Stimulated activated effector memory CD8-positive, alpha-beta T cell treated with anti-CD3 and anti-CD28 coated beads, Interleukin-12 subunit alpha, Interleukin-12 subunit beta, amount 100 ng/mL, for 72 hours (primary cell): Measurements from ENCODE around the gene BIN2.
"Not testable (repeated sequence)": the region's sequence is repeated elsewhere in the genome, so short reads cannot be mapped to it uniquely, and the experiment has no call there.

Experiments used
- ATAC-seq: fragments of 150-1000 bp; cut with Tn5 transposase; 2 replicates; pipeline ENCODE4 v1.10.0; 2021
- DNase-seq, 2 donors: peaks; one replicate each; pipeline ENCODE4 v3.0.0; 2021 to 2022; ENCODE audit warnings: low spot score in 2 of 2
- H3K27ac Mint-ChIP-seq: one replicate; pipeline ENCODE4 v1.8.0; 2022; ENCODE audit warnings: mild to moderate bottlenecking, mixed read lengths
- H3K36me3 Mint-ChIP-seq: one replicate; pipeline ENCODE4 v1.8.0; 2022; ENCODE audit warnings: mild to moderate bottlenecking, mixed read lengths
- H3K4me1 Mint-ChIP-seq: one replicate; pipeline ENCODE4 v1.8.0; 2022; ENCODE audit warnings: mixed read lengths
- H3K4me3 Mint-ChIP-seq: one replicate; pipeline ENCODE4 v1.8.0; 2022; ENCODE audit warnings: mild to moderate bottlenecking, mixed read lengths
- H3K9me3 Mint-ChIP-seq: one replicate; pipeline ENCODE4 v1.8.0; 2022; ENCODE audit warnings: mixed read lengths

Gene BIN2

DNA sequence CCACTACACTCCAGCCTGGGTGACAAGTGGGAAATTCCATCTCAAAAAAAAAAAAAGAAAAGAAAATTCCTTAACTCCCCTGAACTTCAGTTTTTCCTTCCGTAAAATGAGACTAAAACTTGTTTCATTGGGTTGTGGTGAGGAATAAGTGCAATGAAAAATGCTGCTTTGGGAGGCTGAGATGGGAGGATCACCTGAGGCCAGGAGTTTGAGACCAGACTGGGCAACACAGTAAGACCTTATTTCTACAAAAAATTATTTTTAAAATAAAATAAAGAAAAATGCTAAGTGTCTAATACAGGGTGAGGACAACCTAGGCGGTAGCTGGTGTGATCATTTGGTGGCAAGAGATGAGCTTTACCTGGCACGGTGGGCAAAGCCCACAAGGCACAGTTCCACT is 60.6 kb downstream of the BIN2 start:
- H3K9me3 Mint-ChIP-seq = no peaks in the 10 kb centered on the region
- DNase-seq (no peak), ATAC-seq (no peak)
- no peaks in the 10 kb centered on the region for H3K36me3 Mint-ChIP-seq
- H3K27ac Mint-ChIP-seq = no peak overlapping the region
- peaks cover 22% of the 10 kb centered on the region for H3K4me1 Mint-ChIP-seq
- no peak overlapping the region for H3K4me3 Mint-ChIP-seq

DNA sequence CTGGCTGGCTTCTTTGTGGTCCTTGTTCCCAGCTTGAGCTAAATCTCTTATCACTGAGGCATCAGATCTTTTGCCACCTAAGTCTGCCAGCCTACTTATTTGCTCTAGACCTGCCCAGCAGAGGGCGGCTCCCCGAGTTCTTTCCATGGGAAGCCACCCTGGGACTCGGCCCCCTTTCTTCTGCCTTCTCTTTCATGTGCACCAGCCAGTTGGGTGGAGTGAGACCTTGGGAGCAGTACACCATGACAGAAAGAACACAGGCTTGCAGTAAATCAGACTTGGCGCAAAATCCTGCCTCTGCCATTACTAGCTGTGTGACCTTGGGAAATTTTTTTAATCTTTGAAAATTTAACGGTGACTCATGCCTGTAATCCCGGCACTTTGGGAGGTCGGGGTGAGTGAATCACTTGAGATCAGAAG is 61.2 kb downstream of the BIN2 start:
- Mint-ChIP-seq H3K4me3 (no peak overlapping the region), H3K9me3 (no peaks in the 10 kb centered on the region), H3K4me1 (peaks cover 22% of the 10 kb centered on the region), H3K27ac (no peak overlapping the region), H3K36me3 (no peaks in the 10 kb centered on the region)
- peak; percentile 56 for ATAC-seq
- DNase-seq = no peak

DNA sequence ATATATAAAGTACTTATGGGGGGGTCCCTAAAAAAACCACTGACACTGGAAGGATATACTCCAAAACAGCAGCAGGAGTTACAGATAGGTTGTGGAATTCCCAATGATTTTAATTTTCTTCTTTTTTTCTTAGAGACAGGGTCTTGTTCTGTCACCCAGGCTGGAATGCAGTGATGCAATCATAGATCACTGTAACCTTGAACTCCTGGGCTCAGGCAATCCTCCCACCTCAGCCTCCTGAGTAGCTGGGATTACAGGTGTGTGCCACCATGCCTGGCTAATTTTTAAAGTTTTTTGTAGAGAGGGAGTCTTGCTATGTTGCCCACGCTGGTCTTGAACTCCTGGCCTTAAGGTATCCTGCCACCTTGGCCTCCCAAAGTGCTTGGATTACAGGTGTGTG is 64.4 kb downstream of the BIN2 start:
- not testable (repeated sequence) for H3K27ac Mint-ChIP-seq, ATAC-seq, H3K9me3 Mint-ChIP-seq, DNase-seq, H3K36me3 Mint-ChIP-seq, H3K4me3 Mint-ChIP-seq
- peaks cover 15% of the 10 kb centered on the region for H3K4me1 Mint-ChIP-seq

DNA sequence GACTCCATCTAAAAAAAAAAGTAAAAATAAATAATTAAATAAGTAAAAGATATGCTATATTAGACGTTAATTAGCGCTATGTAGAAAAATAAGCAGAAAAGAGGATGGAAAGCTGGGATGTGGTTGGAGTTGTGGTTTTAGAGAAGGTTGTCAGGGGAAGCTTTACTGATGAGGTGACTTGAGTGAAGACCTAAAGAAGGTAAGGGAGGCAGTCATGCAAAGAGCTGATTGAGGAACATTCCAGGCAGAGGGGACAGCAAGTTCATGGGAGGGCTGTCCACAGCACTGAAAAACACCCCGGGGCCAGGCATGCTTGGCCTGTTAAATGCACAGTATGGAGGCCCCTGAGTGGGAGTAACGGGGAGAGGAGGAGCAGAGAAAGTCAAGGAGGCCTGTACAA is 69.4 kb downstream of the BIN2 start:
- H3K9me3 Mint-ChIP-seq = no peaks in the 10 kb centered on the region
- no peak for ATAC-seq
- no peak overlapping the region for H3K27ac Mint-ChIP-seq
- H3K4me3 Mint-ChIP-seq = no peak overlapping the region
- DNase-seq = no peak
- H3K4me1 Mint-ChIP-seq = peaks cover 5% of the 10 kb centered on the region
- no peaks in the 10 kb centered on the region for H3K36me3 Mint-ChIP-seq

DNA sequence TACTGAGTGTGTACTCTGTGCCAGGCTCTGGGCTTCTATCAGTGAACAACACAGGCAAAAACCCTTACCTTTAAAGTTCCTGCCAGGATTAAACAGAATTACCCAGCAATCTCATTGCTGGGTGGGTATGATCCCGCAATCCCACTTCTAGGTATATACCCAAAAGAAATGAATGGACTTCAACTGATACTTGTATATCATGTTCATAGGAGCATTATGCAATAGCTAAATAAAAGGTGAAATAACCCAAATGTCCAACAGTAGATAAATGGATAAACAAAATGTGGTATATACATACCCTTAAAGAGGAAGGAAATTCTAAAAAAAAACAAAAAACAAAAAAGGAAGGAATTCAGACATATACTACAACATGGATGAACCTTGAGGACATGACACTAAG is 70.7 kb downstream of the BIN2 start:
- H3K4me1 Mint-ChIP-seq = peaks cover 9% of the 10 kb centered on the region
- no peak overlapping the region for H3K4me3 Mint-ChIP-seq
- DNase-seq = no peak
- no peak overlapping the region for H3K27ac Mint-ChIP-seq
- ATAC-seq = no peak
- H3K9me3 Mint-ChIP-seq = no peaks in the 10 kb centered on the region
- H3K36me3 Mint-ChIP-seq = no peaks in the 10 kb centered on the region

DNA sequence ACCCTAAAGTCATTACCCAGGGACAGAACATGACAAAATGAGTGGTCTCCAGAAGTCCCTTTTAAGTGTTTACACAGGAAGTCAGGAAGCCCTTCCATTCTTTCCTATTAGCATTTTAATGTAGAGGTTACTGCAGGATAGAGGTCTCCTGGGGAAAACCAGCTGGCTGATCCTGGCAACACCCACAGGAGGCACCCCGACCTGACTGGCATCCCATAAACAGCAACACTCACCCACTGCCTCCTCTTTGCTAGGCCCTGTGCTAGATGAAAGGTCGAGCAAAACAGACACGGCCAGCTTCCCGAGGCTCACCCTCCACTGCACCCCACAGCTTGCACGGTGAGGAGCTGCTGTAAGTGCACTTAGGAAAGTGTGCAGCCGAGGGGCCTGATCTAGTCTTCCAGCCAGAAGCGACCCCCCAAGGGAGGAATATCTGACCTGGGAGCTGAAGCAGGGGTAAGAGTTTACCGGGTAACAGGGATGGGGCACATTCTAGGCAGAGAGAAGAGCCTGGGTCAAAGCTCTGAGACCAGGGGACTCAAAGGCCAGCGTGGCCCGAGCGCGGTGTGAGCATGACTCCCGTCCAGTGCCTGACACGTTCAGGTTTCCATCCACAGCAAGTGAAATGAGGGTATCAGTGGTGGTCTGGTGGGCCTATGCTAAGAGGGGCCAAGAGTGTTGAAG is 76.3 kb downstream of the BIN2 start:
- Mint-ChIP-seq H3K36me3 (peaks cover 39% of the 10 kb centered on the region), H3K27ac (peak overlapping the region; percentile 85), H3K9me3 (no peaks in the 10 kb centered on the region), H3K4me3 (no peak overlapping the region), H3K4me1 (peaks cover 40% of the 10 kb centered on the region)
- ATAC-seq = no peak
- no peak for DNase-seq

DNA sequence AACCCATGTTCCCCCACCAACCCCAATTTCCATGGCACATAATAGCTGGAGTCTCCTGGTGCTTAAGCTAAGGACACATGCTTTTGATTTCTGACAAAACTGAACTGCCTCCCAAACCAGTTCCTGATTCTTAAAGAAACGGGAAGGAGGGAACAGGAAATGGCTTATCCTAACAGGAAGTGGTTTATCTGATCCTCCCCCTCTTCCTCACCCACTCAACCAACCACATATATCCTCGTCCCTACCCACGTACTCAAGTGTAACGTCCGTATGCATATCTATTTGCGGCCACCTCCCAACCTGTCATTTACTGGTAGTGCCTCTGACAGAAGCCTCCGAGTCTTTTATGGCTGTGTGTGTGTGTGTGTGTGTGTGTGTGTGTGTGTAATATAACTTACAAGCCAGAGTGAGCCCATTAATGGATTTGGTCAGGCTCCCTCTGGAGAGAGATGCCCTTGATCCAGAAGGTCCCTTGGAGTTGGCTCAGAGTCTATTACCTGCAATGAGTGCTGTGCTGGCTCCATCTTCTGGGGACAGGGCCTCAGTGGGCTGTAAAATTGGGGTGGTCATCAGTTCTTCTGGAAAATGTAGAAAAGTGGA is 77.6 kb downstream of the BIN2 start:
- H3K9me3 Mint-ChIP-seq = no peaks in the 10 kb centered on the region
- H3K4me1 Mint-ChIP-seq = peaks cover 48% of the 10 kb centered on the region
- ATAC-seq = peak; percentile 75
- H3K36me3 Mint-ChIP-seq = peaks cover 52% of the 10 kb centered on the region
- H3K4me3 Mint-ChIP-seq = peak overlapping the region; percentile 18
- peak overlapping the region; percentile 85 for H3K27ac Mint-ChIP-seq
- peak in 1 of 2 donors; percentile 63 for DNase-seq

DNA sequence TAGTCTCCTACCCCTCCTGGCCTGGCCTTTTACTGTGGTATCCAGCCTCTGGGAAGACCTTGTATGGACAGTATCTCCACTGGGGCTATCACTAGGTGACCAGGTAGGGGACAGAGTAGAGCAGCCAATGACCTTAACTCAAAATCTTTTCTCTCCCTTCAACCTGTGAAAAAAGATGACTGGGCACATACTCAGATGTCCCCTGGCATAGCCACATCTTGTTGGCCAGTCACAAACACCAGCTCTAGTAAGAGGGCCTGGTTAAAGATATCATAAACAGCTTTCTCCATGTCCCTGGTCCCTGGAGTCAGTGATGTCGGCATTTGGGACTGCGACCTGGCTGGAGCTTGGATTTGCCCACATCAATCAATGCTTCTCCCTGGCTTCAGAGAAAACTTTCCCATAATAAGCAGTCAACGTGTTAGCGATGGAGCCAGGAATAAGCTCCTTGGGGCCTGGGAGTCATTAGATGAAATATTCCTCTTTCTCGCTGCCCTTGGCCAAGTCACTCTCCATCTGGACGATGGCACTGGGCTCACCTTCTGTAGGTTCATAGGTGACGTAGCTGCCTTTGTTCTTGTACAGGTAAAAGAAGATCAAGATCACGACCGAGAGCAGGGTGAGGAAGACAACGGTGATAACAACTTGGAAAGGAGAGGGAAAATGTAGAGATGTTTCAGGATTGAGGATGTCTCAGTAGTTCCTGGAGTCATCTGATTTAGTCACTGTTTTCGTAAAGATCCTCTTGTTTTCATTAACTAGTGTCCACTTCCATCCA is 78.3 kb downstream of the BIN2 start:
- DNase-seq = no peak
- H3K4me3 Mint-ChIP-seq = peak overlapping the region; percentile 18
- ATAC-seq = peak; percentile 43
- H3K36me3 Mint-ChIP-seq = peaks cover 59% of the 10 kb centered on the region
- peaks cover 55% of the 10 kb centered on the region for H3K4me1 Mint-ChIP-seq
- H3K27ac Mint-ChIP-seq = peak overlapping the region; percentile 85
- H3K9me3 Mint-ChIP-seq = no peaks in the 10 kb centered on the region

DNA sequence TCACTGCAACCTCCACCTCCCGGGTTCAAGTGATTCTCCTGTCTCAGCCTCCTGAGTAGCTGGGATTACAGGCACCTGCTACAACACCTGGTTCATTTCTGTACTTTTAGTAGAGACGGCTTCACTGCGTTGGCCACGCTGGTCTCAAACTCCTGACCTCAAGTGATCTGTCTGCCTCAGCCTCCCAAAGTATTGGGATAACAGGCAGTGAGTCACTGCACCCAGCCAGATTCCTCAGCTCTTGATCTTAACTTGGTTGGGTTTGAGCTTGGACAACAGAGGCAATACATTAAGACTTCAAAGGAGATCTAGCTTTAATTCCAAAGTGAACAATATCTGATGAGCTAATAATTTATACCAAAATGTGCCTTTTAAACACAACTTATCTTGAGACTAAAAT is 79.7 kb downstream of the BIN2 start:
- ATAC-seq = no peak
- Mint-ChIP-seq H3K4me3 (no peak overlapping the region), H3K36me3 (peaks cover 73% of the 10 kb centered on the region), H3K9me3 (no peaks in the 10 kb centered on the region), H3K4me1 (peaks cover 66% of the 10 kb centered on the region), H3K27ac (peak overlapping the region; percentile 85)
- no peak for DNase-seq

DNA sequence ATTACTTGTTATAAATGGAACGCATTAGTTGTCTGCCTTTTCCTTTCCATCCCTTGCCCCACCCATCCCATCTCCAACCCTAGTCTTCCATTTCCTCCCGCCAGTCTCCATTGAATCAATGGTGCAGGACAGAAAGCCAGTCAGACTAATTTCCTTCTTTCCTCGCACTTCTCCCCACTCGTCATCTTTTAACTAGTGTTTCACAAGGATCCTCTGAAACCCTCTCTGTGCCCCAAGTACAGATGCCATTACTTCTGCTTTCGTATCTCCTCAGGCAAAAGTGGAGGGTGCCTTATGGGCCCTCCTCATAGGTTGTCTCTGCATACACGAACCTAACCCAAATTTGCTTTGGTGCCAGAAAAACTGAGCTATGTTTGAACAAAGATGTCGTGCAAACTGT is 81.1 kb downstream of the BIN2 start:
- Mint-ChIP-seq H3K9me3 (no peaks in the 10 kb centered on the region), H3K4me1 (peaks cover 64% of the 10 kb centered on the region), H3K27ac (peak overlapping the region; percentile 63), H3K36me3 (peaks cover 82% of the 10 kb centered on the region), H3K4me3 (no peak overlapping the region)
- DNase-seq (no peak), ATAC-seq (no peak)

DNA sequence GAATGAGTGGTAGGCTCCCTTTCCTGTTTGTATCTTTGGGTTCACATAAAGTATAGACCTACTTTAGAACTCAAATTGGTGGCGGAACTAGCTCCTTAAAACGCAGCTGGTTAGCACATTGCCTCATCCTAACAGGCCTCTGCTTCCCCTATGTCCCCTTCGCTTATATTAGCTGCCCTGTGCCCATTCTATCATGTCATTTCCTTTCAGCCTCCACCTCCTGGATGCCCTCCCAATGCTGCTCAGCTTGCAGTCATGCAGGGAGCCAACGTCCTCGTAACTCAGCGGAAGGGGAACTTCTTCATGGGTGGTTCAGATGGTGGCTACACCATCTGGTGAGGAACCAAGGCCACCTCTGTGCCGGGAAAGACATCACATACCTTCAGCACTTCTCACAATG is 81.9 kb downstream of the BIN2 start:
- Mint-ChIP-seq H3K4me3 (no peak overlapping the region), H3K9me3 (no peaks in the 10 kb centered on the region), H3K36me3 (peaks cover 82% of the 10 kb centered on the region), H3K27ac (peak overlapping the region; percentile 13), H3K4me1 (peaks cover 60% of the 10 kb centered on the region)
- DNase-seq (no peak), ATAC-seq (no peak)

DNA sequence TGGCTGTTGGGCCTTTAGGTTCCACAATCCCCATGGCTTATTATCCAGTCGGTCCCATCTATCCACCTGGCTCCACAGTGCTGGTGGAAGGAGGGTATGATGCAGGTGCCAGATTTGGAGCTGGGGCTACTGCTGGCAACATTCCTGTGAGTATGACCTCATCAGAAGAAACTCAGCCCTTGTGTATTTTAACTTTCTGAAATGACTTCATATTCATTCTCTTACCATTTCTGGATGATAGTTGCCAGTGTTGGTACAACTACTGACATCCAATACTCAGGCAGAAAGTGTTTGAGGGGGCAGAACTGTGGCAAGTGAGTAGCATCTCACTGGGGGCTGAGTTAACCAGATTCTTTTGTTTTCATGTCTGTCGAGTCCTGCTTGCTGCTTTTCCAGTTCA is 83.0 kb downstream of the BIN2 start:
- Mint-ChIP-seq H3K4me3 (peak overlapping the region; percentile 92), H3K27ac (peak overlapping the region; percentile 100), H3K36me3 (peaks cover 76% of the 10 kb centered on the region), H3K4me1 (peaks cover 48% of the 10 kb centered on the region), H3K9me3 (no peaks in the 10 kb centered on the region)
- no peak for ATAC-seq
- DNase-seq = no peak

DNA sequence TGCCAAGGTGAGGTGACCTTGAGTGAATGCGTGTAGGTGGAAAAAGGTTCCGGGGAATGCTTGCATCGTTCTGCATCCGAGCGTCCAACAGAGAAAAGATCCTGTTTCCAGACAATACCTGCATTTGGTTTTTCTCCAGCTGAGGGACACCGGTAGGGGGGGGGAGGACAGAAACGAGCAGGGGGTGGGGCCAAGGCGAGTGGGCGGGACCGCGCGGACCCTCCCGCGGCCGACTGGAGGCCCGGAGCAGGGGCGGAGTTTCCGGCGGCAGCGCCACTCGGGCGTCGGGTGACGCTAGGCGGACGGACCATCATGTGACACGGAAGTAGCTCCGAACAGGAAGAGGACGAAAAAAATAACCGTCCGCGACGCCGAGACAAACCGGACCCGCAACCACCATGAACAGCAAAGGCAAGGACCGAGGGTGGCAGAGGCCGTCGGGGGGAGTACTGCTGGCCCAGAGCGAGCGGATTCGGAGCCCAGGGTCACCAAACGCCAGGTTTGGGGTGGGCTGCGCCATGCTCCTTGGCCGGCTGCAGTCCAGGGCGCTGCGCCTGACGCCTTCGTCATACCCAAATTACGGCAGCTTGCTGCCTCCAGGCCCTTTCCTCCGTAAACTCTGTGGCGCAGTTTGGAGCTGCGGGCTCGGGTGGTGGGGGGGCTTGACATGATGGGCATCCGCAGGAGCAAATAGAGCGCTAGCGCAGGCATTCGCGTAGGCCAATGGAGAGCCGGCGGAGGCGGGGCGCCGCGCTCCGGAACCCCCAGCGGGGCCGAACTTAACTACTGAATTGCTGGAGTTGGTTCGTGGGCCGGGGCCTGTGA is 85.3 kb downstream of the BIN2 start, which contains the start of gene DAZAP2:
Gene DAZAP2, plus strand, starts transcription at position 317 of the 825 bp plus-strand sequence. Its CDS starts 82 bp downstream, at position 399.
- Mint-ChIP-seq H3K4me3 (peak within 1 kb of the TSS; percentile 92), H3K4me1 (peaks cover 41% of the 10 kb centered on the region), H3K9me3 (no peaks in the 10 kb centered on the region), H3K36me3 (peaks cover 54% of the 10 kb centered on the region), H3K27ac (peak within 1 kb of the TSS; percentile 100)
- DNase-seq (peak; percentile 85 to 96), ATAC-seq (peak; percentile 96)

DNA sequence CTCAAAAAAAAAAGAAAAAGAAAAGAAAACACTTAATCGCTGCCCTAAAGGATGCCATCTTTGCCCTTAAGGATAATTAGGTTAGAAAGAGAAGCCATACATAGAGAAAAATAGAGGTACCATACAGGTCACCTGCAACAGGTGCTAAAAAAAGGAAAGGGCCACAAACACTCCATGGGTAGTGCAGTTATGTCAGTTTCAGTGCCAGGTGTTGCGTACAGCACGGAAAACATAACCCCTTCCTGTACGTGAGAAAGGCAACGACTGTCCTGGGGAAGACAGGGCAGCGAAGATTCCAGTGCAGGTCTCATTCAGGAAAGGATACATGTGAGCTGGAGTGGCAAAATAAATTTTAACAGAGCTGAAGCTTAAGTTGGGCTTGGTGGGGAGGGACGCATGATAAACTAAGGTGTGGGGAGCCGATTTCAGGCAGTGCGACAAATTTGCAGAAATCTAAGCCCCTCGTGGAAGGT is 85.9 kb downstream of the BIN2 start:
- Mint-ChIP-seq H3K36me3 (peaks cover 48% of the 10 kb centered on the region), H3K4me3 (peak overlapping the region; percentile 92), H3K9me3 (no peaks in the 10 kb centered on the region), H3K4me1 (peaks cover 39% of the 10 kb centered on the region), H3K27ac (peak overlapping the region; percentile 100)
- DNase-seq (no peak), ATAC-seq (no peak)

DNA sequence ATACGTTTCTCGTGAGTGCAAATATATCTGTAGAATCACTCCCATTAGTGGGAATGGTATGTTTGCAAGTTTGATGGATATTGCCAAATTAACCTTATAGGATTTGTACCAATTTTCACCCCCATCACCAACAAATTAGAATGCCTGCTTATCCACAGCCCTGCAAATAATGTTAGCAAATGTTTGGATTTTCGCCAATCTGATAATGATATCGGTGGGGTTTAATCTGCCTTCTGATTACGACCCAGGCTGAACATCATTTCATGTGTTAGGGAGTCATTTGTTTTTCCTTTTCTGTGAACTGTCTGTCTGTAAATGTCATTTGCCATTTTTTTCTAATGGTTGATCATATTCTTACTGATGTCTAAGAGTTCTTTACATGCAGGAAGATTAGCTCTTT is 89.4 kb downstream of the BIN2 start:
- Mint-ChIP-seq H3K36me3 (peaks cover 12% of the 10 kb centered on the region), H3K4me1 (peaks cover 8% of the 10 kb centered on the region), H3K9me3 (no peaks in the 10 kb centered on the region), H3K4me3 (no peak overlapping the region), H3K27ac (peak overlapping the region; percentile 22)
- DNase-seq (no peak), ATAC-seq (no peak)
